Thyroid gland (tissue), 4 donors: Measurements from ENCODE around the gene DHX34. TPM values are rescaled to one million over a fixed set of nuclear protein-coding genes. Genes with fewer than 3 reads are reported as not detected.
"Not testable (repeated sequence)": the region's sequence is repeated elsewhere in the genome, so short reads cannot be mapped to it uniquely, and the experiment has no call there.

ENCODE experiments used
- DNase-seq, 2 donors: peaks; one replicate each; pipeline ENCODE4 v3.0.0-alpha.2; 2019
- H3K27ac ChIP-seq, 3 donors: fragments of 200-600 bp; sonication (generic); 1 replicate in 2 of 3; 2 replicates in 1 of 3; pipeline ENCODE4 v1.5.1; 2016 to 2019; ENCODE audit warnings: mild to moderate bottlenecking in 1 of 3, moderate library complexity in 1 of 3
- H3K27me3 ChIP-seq: fragments of 200-600 bp; sonication (generic); one replicate; pipeline ENCODE4 v1.5.1; 2019
- H3K36me3 ChIP-seq, 2 donors: fragments of 200-600 bp; sonication (generic); one replicate each; pipeline ENCODE4 v1.5.1; 2016 to 2019
- H3K4me1 ChIP-seq, 2 donors: fragments of 200-600 bp; sonication (generic); one replicate each; pipeline ENCODE4 v1.5.1; 2017 to 2019
- H3K4me3 ChIP-seq, 3 donors: fragments of 200-600 bp; sonication (generic); replicated peaks in 1 of 3; 1 replicate in 2 of 3; 2 replicates in 1 of 3; pipeline ENCODE4 v1.5.1; 2016; ENCODE audit warnings: mild to moderate bottlenecking in 1 of 3
- H3K9me3 ChIP-seq: fragments of 200-600 bp; sonication (generic); one replicate; pipeline ENCODE4 v1.5.1; 2017
- CTCF ChIP-seq, 6 experiments: fragments of 200-600 bp in 3 of 6; fragments of 450-650 bp in 3 of 6; sonication (generic) in 3 of 6; IDR thresholded peaks; one replicate each; pipeline ENCODE4 v1.5.1; 2016 to 2019; ENCODE audit warnings: antibody characterized with exemption in 6 of 6, mild to moderate bottlenecking in 2 of 6, inconsistent platforms in 1 of 6, moderate library complexity in 1 of 6
- POLR2A ChIP-seq, 2 donors: fragments of 450-650 bp; IDR thresholded peaks; one replicate each; pipeline ENCODE4 v1.6.1; 2017; ENCODE audit warnings: antibody characterized with exemption in 2 of 2, mild to moderate bottlenecking in 2 of 2, moderate library complexity in 1 of 2
- WGBS, 2 donors: methylation state at CpG; one replicate each; pipeline ENCODE4 v1.1.5; 2017; 5-methylcytosine and 5-hydroxymethylcytosine counted together
- intact Hi-C: fragments of 100-400 bp; cut with DNase I; formaldehyde crosslinking; loops from one replicate; pipeline ENCODE4 v1.15.1; 2023
- total RNA-seq, 4 donors: library from RNA; depleted of rRNA; stranded (reverse); fragments of >200 nt; gene quantifications; one replicate each; pipeline ENCODE4 v1.2.3, GENCODE V29; 2016

The DHX34 gene
- total RNA-seq, 4 donors from 2014 or later: 15.2 to 20.1 (median 17.3) TPM

- WGBS, 2 donors: 92 to 94% methylated on average over 14 of the region's 14 CpGs
These were observed 59.2 kb downstream of the DHX34 start for GRCh38 chr19:47408156-47408938.

GRCh38 chr19:47411101-47411500 is 62.0 kb downstream of the DHX34 start:
- Histone ChIP-seq H3K9me3 (no peaks in the 10 kb centered on the region), H3K36me3 (no peaks in the 10 kb centered on the region), H3K27ac (no peak overlapping the region), H3K4me1 (no peaks in the 10 kb centered on the region), H3K27me3 (no peaks in the 10 kb centered on the region), H3K4me3 (no peak overlapping the region)
- 77 to 80% methylated on average over 8 of the region's 8 CpGs for WGBS, 2 donors
- TF ChIP-seq POLR2A (IDR thresholded peaks at IDR 0.05) (no peak), CTCF (IDR thresholded peaks at IDR 0.05) (no peak)
- intact Hi-C loops: no loop called here
- no peak for DNase-seq

More at GRCh38 chr19:47408156-47408938, 59.2 kb downstream of the DHX34 start:
- TF ChIP-seq POLR2A (IDR thresholded peaks at IDR 0.05): no peak
- H3K27ac ChIP-seq: no peak overlapping the region
- H3K27me3 ChIP-seq: no peaks in the 10 kb centered on the region
- no peak overlapping the region for H3K4me3 ChIP-seq
- no peaks in the 10 kb centered on the region for H3K4me1 ChIP-seq
- DNase-seq: no peak
- H3K36me3 ChIP-seq: no peaks in the 10 kb centered on the region
- H3K9me3 ChIP-seq: no peaks in the 10 kb centered on the region
- intact Hi-C loops: no loop called here

GRCh38 chr19:47411696-47412095 is 62.6 kb downstream of the DHX34 start:
- intact Hi-C loops, H3K36me3 ChIP-seq, H3K4me1 ChIP-seq, H3K4me3 ChIP-seq, DNase-seq, H3K27ac ChIP-seq, H3K27me3 ChIP-seq, H3K9me3 ChIP-seq: not testable (repeated sequence)
- WGBS, 2 donors: 79 to 80% methylated on average over 9 of the region's 9 CpGs

GRCh38 chr19:47413941-47414340 is 64.8 kb downstream of the DHX34 start:
- Histone ChIP-seq H3K9me3 (no peaks in the 10 kb centered on the region), H3K4me1 (no peaks in the 10 kb centered on the region), H3K4me3 (no peak overlapping the region), H3K27ac (no peak overlapping the region), H3K36me3 (no peaks in the 10 kb centered on the region), H3K27me3 (peaks cover 4% of the 10 kb centered on the region)
- intact Hi-C loops: no loop called here
- TF ChIP-seq CTCF (IDR thresholded peaks at IDR 0.05): no peak
- no peak for TF ChIP-seq POLR2A (IDR thresholded peaks at IDR 0.05)
- 89 to 95% methylated on average over 15 to 16 of the region's 16 CpGs for WGBS, 2 donors
- DNase-seq: no peak

GRCh38 chr19:47414469-47414868 is 65.4 kb downstream of the DHX34 start:
- Histone ChIP-seq H3K9me3 (no peaks in the 10 kb centered on the region), H3K36me3 (no peaks in the 10 kb centered on the region), H3K4me3 (no peak overlapping the region), H3K27me3 (peaks cover 4% of the 10 kb centered on the region), H3K27ac (no peak overlapping the region), H3K4me1 (no peaks in the 10 kb centered on the region)
- TF ChIP-seq POLR2A (IDR thresholded peaks at IDR 0.05) (no peak), CTCF (IDR thresholded peaks at IDR 0.05) (no peak)
- 80 to 85% methylated on average over 8 to 13 of the region's 21 CpGs for WGBS, 2 donors
- no peak for DNase-seq
- intact Hi-C loops: no loop called here

GRCh38 chr19:47415953-47416642 is 67.0 kb downstream of the DHX34 start:
- Histone ChIP-seq H3K27me3 (peaks cover 9% of the 10 kb centered on the region), H3K9me3 (no peaks in the 10 kb centered on the region), H3K4me3 (no peak overlapping the region), H3K36me3 (no peaks in the 10 kb centered on the region), H3K4me1 (no peaks in the 10 kb centered on the region), H3K27ac (no peak overlapping the region)
- no peak for DNase-seq
- TF ChIP-seq POLR2A (IDR thresholded peaks at IDR 0.05) (no peak), CTCF (IDR thresholded peaks at IDR 0.05) (no peak)
- intact Hi-C loops: no loop called here
- 91% methylated on average over 14 to 21 of the region's 21 CpGs for WGBS, 2 donors
